ENCODE results near the gene TSHZ2. TPM values are rescaled to one million over a fixed set of nuclear protein-coding genes. Genes with fewer than 3 reads are reported as not detected.
"Not testable (repeated sequence)": the region's sequence is repeated elsewhere in the genome, so short reads cannot be mapped to it uniquely, and the experiment has no call there.

Gene TSHZ2
- total RNA-seq, 2 donors from 2014 or later, result 3.3 to 6.2 TPM

DNA sequence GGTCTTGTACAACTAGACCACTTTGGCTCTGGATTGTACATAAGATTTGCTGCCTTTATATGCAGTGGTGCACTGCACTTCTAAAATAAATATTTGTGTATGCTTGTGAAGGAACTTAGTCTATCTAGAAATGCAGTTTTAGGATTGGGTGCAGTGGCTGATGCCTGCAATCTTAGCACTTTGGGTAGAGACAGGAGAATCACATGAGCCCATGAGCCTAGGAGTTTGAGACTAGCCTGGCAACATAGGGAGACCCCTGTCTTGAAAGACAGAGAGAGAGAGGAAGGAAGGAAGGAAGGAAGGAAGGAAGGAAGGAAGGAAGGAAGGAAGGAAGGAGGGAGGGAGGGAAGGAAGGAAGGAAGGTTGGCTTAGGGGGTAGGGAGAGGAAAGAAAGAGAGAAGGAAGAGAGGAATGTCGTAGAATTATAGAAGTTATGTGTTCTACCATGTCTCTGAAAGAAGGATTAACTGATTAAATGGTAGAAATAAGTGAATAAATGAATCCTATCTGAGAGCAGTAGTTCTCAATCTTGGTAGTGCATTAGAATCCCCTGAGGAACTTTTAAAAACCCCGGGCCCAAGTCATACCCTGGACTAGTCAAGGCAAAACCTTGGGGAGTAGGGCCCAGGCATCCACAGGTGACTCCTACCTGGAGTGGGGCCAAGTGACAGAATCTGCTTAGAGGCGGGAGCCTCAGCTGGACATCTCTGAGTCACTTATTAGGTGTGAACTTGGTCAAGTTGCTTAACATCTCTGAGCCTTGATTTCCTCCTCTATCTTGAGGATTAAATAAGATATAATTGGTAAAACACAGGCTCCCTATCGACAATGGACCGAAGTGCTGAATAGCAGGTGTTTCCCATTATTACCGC lies 491.2 kb downstream of the TSHZ2 start:
- H3K9me3 ChIP-seq, result no peaks in the 10 kb centered on the region
- H3K27me3 ChIP-seq, result no peaks in the 10 kb centered on the region
- no peak overlapping the region for H3K4me3 ChIP-seq
- no peak for DNase-seq (ENCODE audit: low spot score)
- no peak overlapping the region for H3K27ac ChIP-seq
- no peaks in the 10 kb centered on the region for H3K4me1 ChIP-seq
- no peak for TF ChIP-seq CTCF (IDR thresholded peaks at IDR 0.05)
- no peaks in the 10 kb centered on the region for H3K36me3 ChIP-seq

DNA sequence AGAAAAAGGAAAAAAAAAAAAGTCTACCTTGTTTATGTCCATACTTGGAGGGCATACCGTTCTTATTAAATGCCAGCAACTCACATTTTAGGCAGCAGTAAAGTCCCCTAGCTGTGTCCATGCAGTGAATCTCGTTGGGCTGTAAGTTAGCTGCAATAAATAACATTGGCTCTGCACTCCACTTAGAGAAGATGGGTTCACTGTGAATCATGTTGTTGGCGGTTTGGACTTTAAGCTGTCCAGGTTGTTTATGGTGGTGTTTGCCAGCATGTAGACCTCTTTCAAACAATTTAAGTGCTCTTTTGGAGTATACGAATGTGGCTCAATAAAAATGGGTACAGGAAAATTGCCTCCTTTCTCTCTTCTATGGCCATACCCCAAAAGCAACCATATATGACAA lies 494.1 kb downstream of the TSHZ2 start:
- Histone ChIP-seq H3K4me1 (no peaks in the 10 kb centered on the region), H3K9me3 (no peaks in the 10 kb centered on the region), H3K27ac (no peak overlapping the region), H3K36me3 (no peaks in the 10 kb centered on the region), H3K4me3 (no peak overlapping the region), H3K27me3 (no peaks in the 10 kb centered on the region)
- no peak for TF ChIP-seq CTCF (IDR thresholded peaks at IDR 0.05)
- no peak for DNase-seq (ENCODE audit: low spot score)

- Histone ChIP-seq H3K27me3 (no peaks in the 10 kb centered on the region), H3K36me3 (no peaks in the 10 kb centered on the region), H3K4me1 (no peaks in the 10 kb centered on the region), H3K27ac (no peak overlapping the region), H3K9me3 (no peaks in the 10 kb centered on the region), H3K4me3 (no peak overlapping the region)
- TF ChIP-seq CTCF (IDR thresholded peaks at IDR 0.05), result no peak
- no peak for DNase-seq (ENCODE audit: low spot score)
Observed at GRCh38 chr20:53468587-53468986, 496.4 kb downstream of the TSHZ2 start.

GRCh38 chr20:53472859-53473258 lies 500.7 kb downstream of the TSHZ2 start:
- H3K36me3 ChIP-seq; H3K4me1 ChIP-seq; H3K9me3 ChIP-seq; H3K27me3 ChIP-seq; H3K27ac ChIP-seq; H3K4me3 ChIP-seq; DNase-seq (ENCODE audit: low spot score): not testable (repeated sequence)

DNA sequence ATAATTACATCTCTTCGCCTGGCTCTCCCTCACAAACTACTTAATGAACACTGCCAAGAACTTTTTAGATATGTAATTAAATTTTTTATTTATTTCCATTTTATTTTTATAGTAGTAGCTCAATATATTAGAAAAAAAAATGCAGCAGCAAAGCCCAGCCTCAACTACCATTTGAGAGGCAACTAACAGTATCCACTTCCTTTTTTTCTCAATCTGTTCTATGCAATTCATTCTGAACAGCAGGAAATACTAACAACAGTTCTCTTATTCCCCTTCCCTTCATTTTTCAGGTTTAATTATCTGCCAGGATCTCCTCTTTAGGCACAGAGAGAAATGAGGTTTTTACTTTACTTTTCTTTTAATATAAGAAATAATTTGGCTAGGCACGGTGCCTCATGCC lies 508.8 kb downstream of the TSHZ2 start:
- Histone ChIP-seq H3K9me3 (peaks cover 0 to 10% of the 10 kb centered on the region in 2 donors), H3K36me3 (no peaks in the 10 kb centered on the region), H3K4me3 (no peak overlapping the region), H3K4me1 (no peaks in the 10 kb centered on the region), H3K27ac (no peak overlapping the region), H3K27me3 (no peaks in the 10 kb centered on the region)
- TF ChIP-seq CTCF (IDR thresholded peaks at IDR 0.05), result no peak
- DNase-seq (ENCODE audit: low spot score), result no peak

- H3K27ac ChIP-seq, result no peak overlapping the region
- no peak overlapping the region for H3K4me3 ChIP-seq
- TF ChIP-seq CTCF (IDR thresholded peaks at IDR 0.05), result no peak
- no peaks in the 10 kb centered on the region for H3K36me3 ChIP-seq
- H3K27me3 ChIP-seq, result no peaks in the 10 kb centered on the region
- DNase-seq (ENCODE audit: low spot score), result no peak
- H3K4me1 ChIP-seq, result no peaks in the 10 kb centered on the region
- peaks cover 0 to 10% of the 10 kb centered on the region in 2 donors for H3K9me3 ChIP-seq
Observed at GRCh38 chr20:53487461-53488200, 515.5 kb downstream of the TSHZ2 start.
